ENCODE data around the gene BRI3BP.
A peak's percentile ranks its signal among the peaks of the same experiment; 100 is the strongest.
"Not testable (repeated sequence)": the region's sequence is repeated elsewhere in the genome, so short reads cannot be mapped to it uniquely, and the experiment has no call there.

The BRI3BP gene

GRCh38 chr12:125024949-125025563 lies 31.6 kb downstream of the BRI3BP start:
- DNase-seq: no peak
- no peak for ATAC-seq

- DNase-seq (no peak), ATAC-seq (no peak)
These were observed 32.3 kb downstream of the BRI3BP start for GRCh38 chr12:125025606-125026235.

GRCh38 chr12:125028106-125028505 lies 34.7 kb downstream of the BRI3BP start:
- ATAC-seq (no peak), DNase-seq (no peak)

GRCh38 chr12:125029761-125030358 lies 36.4 kb downstream of the BRI3BP start:
- no peak for ATAC-seq

DNA sequence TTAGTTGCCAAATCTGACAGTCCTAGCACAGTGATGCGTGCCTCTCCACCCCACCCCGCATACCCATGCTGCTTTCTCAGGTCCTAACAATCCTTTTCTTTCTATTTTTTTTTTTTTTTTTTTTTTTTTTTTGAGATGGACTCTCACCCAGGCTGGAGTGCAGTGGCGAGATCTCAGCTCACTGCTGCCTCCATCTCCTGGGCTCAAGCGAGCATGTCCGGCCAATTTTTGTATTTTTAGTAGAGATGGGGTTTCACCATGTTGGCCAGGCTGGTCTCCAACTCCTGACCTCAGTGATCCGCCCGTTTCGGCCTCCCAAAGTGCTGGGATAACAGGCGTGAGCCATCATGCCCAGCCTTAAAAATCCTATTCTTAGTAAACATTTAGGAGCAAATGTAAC lies 38.0 kb downstream of the BRI3BP start:
- not testable (repeated sequence) for DNase-seq, ATAC-seq

More at GRCh38 chr12:125029761-125030358, 36.4 kb downstream of the BRI3BP start:
- no peak for DNase-seq

GRCh38 chr12:125032466-125033152 lies 39.2 kb downstream of the BRI3BP start:
- no peak for DNase-seq
- no peak for ATAC-seq

DNA sequence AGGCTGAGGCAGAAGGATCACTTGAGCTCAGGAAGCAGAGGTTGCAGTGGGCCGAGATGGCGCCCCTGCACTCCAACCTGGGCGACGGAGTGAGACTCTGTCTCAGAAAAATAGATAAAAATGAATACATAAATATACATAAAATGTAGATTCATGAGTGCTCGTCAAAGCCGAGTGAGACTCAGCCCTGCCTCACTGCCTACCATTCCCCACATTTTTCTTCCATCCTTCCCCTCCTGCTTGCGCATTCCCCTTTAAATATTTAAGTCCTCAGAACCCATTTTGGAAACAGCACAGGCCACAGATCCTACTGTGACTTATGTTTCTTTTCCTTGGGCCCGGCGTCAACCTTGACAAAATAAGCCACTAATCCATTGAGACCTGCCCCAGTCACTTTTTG lies 39.8 kb downstream of the BRI3BP start:
- no peak for DNase-seq
- ATAC-seq: no peak

- DNase-seq (no peak), ATAC-seq (no peak)
These were observed 45.7 kb downstream of the BRI3BP start for GRCh38 chr12:125038976-125039625.

DNA sequence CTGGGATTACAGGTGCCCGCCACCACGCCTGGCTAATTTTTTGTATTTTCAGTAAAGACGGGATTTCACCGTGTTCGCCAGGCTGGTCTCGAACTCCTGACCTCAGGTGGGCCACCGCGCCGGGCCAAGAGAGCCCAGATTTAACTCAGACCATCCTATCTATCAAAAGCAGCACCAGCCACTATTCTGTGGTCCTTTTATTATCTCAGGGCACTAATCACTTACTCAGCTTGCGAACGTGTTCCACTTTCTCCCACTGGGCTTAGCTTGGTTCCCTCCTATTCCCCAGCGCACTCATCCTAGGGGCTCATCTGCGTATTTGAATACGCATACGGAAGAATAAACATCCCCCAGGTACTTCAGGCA lies 55.6 kb downstream of the BRI3BP start:
- ATAC-seq (no peak), DNase-seq (no peak)

DNA sequence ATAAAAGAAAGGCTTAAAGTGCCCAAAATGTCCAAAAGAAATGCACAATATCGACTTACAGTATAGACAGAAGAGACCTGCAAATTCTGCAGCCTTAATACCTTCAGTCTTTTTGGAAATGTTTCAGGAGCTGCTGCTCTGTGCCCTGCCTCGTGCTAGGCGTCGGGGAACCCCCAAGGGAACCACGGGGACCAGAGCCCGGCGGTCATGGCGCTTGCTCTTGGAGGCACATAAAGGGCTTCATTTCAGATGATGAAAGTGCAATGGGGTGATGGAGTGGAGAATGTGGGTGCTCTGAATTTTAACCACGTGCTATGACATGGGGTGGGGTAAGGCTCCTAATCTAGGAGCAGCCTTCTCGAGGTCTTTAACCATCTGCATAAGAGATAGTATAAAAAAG lies 57.0 kb downstream of the BRI3BP start:
- no peak for ATAC-seq
- DNase-seq: peak; percentile 14

DNA sequence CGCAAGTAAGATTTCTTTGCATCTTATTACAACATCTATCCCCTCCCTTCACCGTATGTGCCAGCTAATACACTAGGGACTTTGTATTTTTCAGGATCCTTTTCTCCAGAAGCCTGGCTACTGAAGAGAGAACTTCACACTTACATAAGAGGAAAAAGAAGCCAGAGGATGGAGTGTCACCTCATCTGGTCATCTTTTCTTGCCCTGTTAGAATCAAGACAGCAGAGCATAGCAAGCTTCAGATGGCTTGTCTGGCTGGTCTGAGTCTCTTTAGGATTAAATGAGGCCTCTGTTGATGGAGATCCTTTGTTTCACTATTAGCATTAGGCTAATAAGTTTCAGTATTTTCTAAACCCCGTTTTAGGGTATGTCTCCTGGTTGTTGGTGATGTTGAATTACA lies 57.4 kb downstream of the BRI3BP start:
- no peak for DNase-seq
- ATAC-seq: no peak

- no peak for ATAC-seq
These were observed 60.4 kb downstream of the BRI3BP start for GRCh38 chr12:125053821-125054220.

GRCh38 chr12:125055591-125055990 lies 62.1 kb downstream of the BRI3BP start:
- no peak for DNase-seq
- no peak for ATAC-seq

More at GRCh38 chr12:125053821-125054220, 60.4 kb downstream of the BRI3BP start:
- no peak for DNase-seq

DNA sequence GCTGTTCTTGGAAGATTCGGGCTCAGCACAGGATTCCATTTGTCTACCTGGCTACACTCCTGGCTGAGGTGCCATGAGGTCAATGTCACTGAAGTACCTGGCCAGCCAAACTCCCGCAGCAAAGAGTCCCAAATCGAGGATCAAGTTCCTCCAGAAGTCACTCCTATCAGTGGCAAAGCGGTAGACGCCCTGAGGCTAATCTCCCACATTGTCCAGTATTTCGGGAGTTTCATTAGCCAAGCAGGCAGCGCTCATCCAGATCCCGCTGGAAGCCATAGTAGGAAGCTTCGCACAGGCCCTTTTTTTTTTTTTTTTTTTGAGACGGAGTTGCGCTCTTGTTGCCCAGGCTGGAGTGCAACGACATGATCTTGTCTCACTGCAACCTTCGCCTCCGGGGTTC lies 62.9 kb downstream of the BRI3BP start:
- no peak for DNase-seq

GRCh38 chr12:125057708-125058107 lies 64.3 kb downstream of the BRI3BP start:
- ATAC-seq (no peak), DNase-seq (no peak)

More for the DNA sequence above, 62.9 kb downstream of the BRI3BP start:
- ATAC-seq: no peak

DNA sequence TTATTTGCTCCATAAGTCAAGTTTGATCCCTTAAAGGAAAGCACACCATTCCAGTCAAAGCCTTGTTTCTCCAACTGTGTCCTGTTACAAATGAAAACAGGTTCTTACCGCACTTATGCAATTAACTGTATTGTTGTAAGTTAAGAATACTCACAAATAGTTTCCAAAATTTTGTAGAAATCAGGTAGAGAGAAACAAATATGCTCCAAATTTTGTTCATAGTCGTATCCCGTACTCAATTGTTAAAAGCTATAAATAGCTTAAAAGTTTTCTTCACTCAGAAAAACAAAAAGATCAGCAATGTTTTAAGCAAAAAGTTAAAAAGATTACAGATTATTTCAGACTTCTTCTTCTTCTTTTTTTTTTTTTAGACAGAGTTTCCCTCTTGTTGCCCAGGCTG lies 67.8 kb downstream of the BRI3BP start:
- DNase-seq: no peak
- no peak for ATAC-seq

DNA sequence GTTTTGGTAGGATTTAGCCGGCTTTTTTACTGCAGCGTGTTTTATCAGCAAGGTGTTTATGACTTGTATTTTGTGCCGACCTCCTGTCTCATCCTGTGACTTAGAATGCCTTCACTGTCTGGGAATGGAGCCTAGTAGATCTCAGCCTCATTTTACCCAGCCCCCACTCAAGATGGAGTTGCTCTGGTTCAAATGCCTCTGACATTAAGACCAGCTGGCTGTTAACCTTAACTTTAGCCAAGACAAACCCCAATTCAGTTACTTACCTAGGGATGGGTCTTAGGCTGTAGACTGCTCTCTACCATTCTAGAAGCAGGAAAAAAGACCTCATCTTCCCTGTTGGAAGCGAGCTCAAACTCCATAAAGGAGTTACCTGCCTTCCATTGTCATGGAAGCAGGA lies 70.1 kb downstream of the BRI3BP start:
- ATAC-seq: not testable (repeated sequence)

GRCh38 chr12:125064492-125064891 lies 71.0 kb downstream of the BRI3BP start:
- no peak for ATAC-seq
- DNase-seq: no peak

More for the DNA sequence above, 70.1 kb downstream of the BRI3BP start:
- DNase-seq: not testable (repeated sequence)

DNA sequence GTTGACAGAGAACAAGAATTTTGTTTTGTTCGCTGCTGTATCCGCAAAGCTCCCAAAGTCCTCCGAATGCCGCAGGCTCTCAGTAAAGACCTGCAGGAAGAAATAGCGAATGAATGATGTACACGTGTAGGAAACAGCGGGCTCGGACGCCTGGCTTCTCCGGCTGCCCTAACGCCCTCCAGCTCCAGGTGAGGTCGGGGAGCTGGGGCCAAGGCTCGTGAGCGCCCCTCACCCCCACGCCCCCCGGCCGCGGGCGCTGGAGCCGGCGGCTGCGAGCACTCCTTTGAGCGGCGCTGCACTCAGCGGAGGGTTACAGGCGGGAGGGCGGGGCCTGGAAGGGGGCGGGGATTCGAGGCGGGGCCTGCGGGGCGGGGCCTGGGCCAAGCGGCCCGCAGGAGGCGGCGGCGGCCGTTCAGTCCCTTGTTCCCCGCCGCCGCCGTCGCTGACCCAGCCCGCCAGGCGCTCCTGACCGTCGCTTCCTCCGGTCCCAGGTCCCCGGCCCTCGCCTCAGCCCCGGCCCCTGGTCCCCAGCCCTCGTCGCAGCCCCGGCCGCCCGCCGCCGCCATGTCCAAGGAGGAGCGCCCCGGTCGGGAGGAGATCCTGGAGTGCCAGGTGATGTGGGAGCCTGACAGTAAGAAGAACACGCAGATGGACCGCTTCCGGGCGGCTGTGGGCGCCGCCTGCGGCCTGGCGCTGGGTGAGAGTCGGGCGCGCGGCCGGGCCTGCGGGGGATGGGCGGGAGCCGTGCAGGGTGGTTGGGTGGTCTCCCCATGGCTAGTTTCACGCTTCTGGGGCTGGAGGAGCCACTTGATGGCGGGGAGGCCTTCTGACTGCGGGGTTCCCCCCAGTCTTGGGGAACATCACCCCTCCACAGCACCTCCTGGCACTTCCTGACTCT lies 71.8 kb downstream of the BRI3BP start, which contains the start of gene AACS:
Gene AACS, plus strand, starts transcription at position 415 of the 898 bp plus-strand sequence. Its CDS starts 150 bp downstream, at position 565.
- DNase-seq (peak; percentile 83), ATAC-seq (peak; percentile 97)

DNA sequence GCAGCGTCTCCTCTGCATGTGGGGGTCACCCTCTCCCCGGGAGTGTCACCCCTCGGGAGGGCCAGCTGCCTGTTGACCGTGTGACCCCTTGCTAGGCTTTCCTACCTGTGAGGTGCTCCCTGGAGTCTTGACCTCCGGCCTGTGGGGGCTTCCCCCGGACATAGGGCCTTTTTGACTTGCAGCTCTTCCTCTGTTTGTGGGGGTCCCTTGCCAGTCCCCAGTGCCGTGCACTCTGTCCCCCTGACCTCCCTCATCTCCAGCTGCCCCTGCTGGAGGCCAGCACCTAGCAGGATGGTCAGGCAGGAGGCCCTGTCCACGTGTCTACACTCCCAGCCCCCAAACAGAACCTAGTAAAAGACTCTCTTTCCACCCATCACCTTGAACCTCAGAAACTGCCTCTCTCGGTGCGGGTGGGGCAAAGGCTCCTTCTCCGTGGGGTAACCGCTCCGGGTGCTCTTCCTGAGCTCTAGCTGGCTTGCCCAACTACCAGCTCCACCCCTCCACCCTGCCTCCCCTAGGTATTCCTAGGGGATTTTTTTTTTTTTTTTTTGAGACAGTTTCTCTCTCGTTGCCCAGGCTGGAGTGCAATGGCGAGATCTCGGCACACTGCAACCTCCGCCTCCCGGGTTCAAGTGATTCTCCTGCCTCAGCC lies 72.6 kb downstream of the BRI3BP start:
- ATAC-seq (no peak), DNase-seq (no peak)

GRCh38 chr12:125068391-125068790 lies 74.9 kb downstream of the BRI3BP start:
- no peak for DNase-seq
- ATAC-seq: no peak

Data from stimulated activated naive CD8-positive, alpha-beta T cell treated with anti-CD3 and anti-CD28 coated beads, Interleukin-15, Interleukin-2, amounts not matched to agents 100 U/mL and 50 U/mL, for 24 hours (primary cell).